ENCODE measurements around the gene TRAIP.
"Not testable (repeated sequence)": the region's sequence is repeated elsewhere in the genome, so short reads cannot be mapped to it uniquely, and the experiment has no call there.

The TRAIP gene

GRCh38 chr3:49790626-49791411 lies 65.5 kb downstream of the TRAIP start:
- no peak for DNase-seq

- DNase-seq: no peak
These were observed 68.3 kb downstream of the TRAIP start for GRCh38 chr3:49788056-49788455.

- DNase-seq: no peak
These were observed 68.8 kb downstream of the TRAIP start for GRCh38 chr3:49787536-49787935.

GRCh38 chr3:49787182-49787464 lies 69.2 kb downstream of the TRAIP start:
- DNase-seq: no peak

GRCh38 chr3:49786357-49787181 lies 69.8 kb downstream of the TRAIP start, which contains the start of gene IP6K1:
Gene IP6K1 (minus strand): TSS chr3:49786542. CDS start chr3:49748040, 38,502 bp downstream.
- DNase-seq: peak; percentile 97

- no peak for DNase-seq
These were observed 70.6 kb downstream of the TRAIP start for GRCh38 chr3:49785565-49786356.

GRCh38 chr3:49782277-49782676 lies 74.1 kb downstream of the TRAIP start:
- DNase-seq: not testable (repeated sequence)

GRCh38 chr3:49781415-49782199 lies 74.8 kb downstream of the TRAIP start:
- DNase-seq: no peak

- not testable (repeated sequence) for DNase-seq
These were observed 75.4 kb downstream of the TRAIP start for GRCh38 chr3:49780975-49781365.

- DNase-seq: no peak
These were observed 76.0 kb downstream of the TRAIP start for GRCh38 chr3:49780080-49780974.

- no peak for DNase-seq
These were observed 76.8 kb downstream of the TRAIP start for GRCh38 chr3:49779358-49780079.

Data from NCI-H1105 treated with DMSO at 0.1 percent for 48 hours (cell line).